ENCODE measurements around the gene TOM1L2.

TOM1L2 gene

GRCh38 chr17:17798010-17798556, 174.1 kb downstream of the TOM1L2 start:
- H3K9ac ChIP-seq (ENCODE audit: low read length) = no peak overlapping the region
- no peak for DNase-seq
- H3K4me1 ChIP-seq (ENCODE audit: low read length) = no peaks in the 10 kb centered on the region
- H4K20me1 ChIP-seq (ENCODE audit: insufficient read depth, low read length) = no peaks in the 10 kb centered on the region
- H3K27ac ChIP-seq (ENCODE audit: low read length) = no peak overlapping the region
- H2AFZ ChIP-seq (ENCODE audit: low read length) = no peak overlapping the region
- no peaks in the 10 kb centered on the region for H3K79me2 ChIP-seq (ENCODE audit: low read length)
- H3K4me3 ChIP-seq (ENCODE audit: low read length) = no peak overlapping the region
- no peaks in the 10 kb centered on the region for H3K36me3 ChIP-seq (replicated peaks; ENCODE audit: insufficient read depth, low read length)
- H3K27me3 ChIP-seq (replicated peaks; ENCODE audit: insufficient read depth, low read length) = no peaks in the 10 kb centered on the region
- H3F3A ChIP-seq (ENCODE audit: insufficient read depth, low read length) = no peaks in the 10 kb centered on the region
- TF ChIP-seq EZH2phosphoT487 (IDR thresholded peaks at IDR 0.05; ENCODE audit: low read length) (no peak), CTCF (IDR thresholded peaks at IDR 0.05; ENCODE audit: low read length) (no peak), EZH2 (optimal IDR thresholded peaks at IDR 0.05; ENCODE audit: low read depth, low read length) (no peak)
- H3K4me2 ChIP-seq (ENCODE audit: low read depth, low read length) = no peak overlapping the region
- H3K9me3 ChIP-seq (replicated peaks; ENCODE audit: insufficient read depth, low read length) = no peaks in the 10 kb centered on the region
- no peaks in the 10 kb centered on the region for H3K9me2 ChIP-seq (replicated peaks; ENCODE audit: insufficient read depth, low read length)

- no peak for DNase-seq
- no peak overlapping the region for H3K9ac ChIP-seq (ENCODE audit: low read length)
- no peaks in the 10 kb centered on the region for H3K9me2 ChIP-seq (replicated peaks; ENCODE audit: insufficient read depth, low read length)
- no peaks in the 10 kb centered on the region for H3K79me2 ChIP-seq (ENCODE audit: low read length)
- H3K4me2 ChIP-seq (ENCODE audit: low read depth, low read length) = no peak overlapping the region
- H2AFZ ChIP-seq (ENCODE audit: low read length) = no peak overlapping the region
- no peaks in the 10 kb centered on the region for H4K20me1 ChIP-seq (ENCODE audit: insufficient read depth, low read length)
- TF ChIP-seq EZH2phosphoT487 (IDR thresholded peaks at IDR 0.05; ENCODE audit: low read length) = no peak
- no peak for TF ChIP-seq EZH2 (optimal IDR thresholded peaks at IDR 0.05; ENCODE audit: low read depth, low read length)
- no peak for TF ChIP-seq CTCF (IDR thresholded peaks at IDR 0.05; ENCODE audit: low read length)
- no peaks in the 10 kb centered on the region for H3K9me3 ChIP-seq (replicated peaks; ENCODE audit: insufficient read depth, low read length)
- H3K27me3 ChIP-seq (replicated peaks; ENCODE audit: insufficient read depth, low read length) = no peaks in the 10 kb centered on the region
- H3F3A ChIP-seq (ENCODE audit: insufficient read depth, low read length) = no peaks in the 10 kb centered on the region
- H3K4me3 ChIP-seq (ENCODE audit: low read length) = no peak overlapping the region
- H3K27ac ChIP-seq (ENCODE audit: low read length) = no peak overlapping the region
- H3K4me1 ChIP-seq (ENCODE audit: low read length) = no peaks in the 10 kb centered on the region
- H3K36me3 ChIP-seq (replicated peaks; ENCODE audit: insufficient read depth, low read length) = no peaks in the 10 kb centered on the region
Measured at GRCh38 chr17:17797119-17797809, 174.9 kb downstream of the TOM1L2 start.

- Histone ChIP-seq H4K20me1 (ENCODE audit: insufficient read depth, low read length) (no peaks in the 10 kb centered on the region), H3K27me3 (replicated peaks; ENCODE audit: insufficient read depth, low read length) (no peaks in the 10 kb centered on the region), H3K9me3 (replicated peaks; ENCODE audit: insufficient read depth, low read length) (no peaks in the 10 kb centered on the region), H3K9me2 (replicated peaks; ENCODE audit: insufficient read depth, low read length) (no peaks in the 10 kb centered on the region), H3K9ac (ENCODE audit: low read length) (no peak overlapping the region), H3K4me2 (ENCODE audit: low read depth, low read length) (no peak overlapping the region), H3K4me1 (ENCODE audit: low read length) (no peaks in the 10 kb centered on the region), H3K4me3 (ENCODE audit: low read length) (no peak overlapping the region), H2AFZ (ENCODE audit: low read length) (no peak overlapping the region), H3K36me3 (replicated peaks; ENCODE audit: insufficient read depth, low read length) (no peaks in the 10 kb centered on the region), H3K27ac (ENCODE audit: low read length) (no peak overlapping the region), H3F3A (ENCODE audit: insufficient read depth, low read length) (no peaks in the 10 kb centered on the region), H3K79me2 (ENCODE audit: low read length) (no peaks in the 10 kb centered on the region)
- no peak for DNase-seq
- TF ChIP-seq CTCF (IDR thresholded peaks at IDR 0.05; ENCODE audit: low read length) (no peak), EZH2 (optimal IDR thresholded peaks at IDR 0.05; ENCODE audit: low read depth, low read length) (no peak), EZH2phosphoT487 (IDR thresholded peaks at IDR 0.05; ENCODE audit: low read length) (no peak)
Measured at GRCh38 chr17:17796787-17797061, 175.5 kb downstream of the TOM1L2 start.

Data from MM.1S (cell line).